ENCODE results near the gene GALNTL6. TPM values are rescaled to one million over a fixed set of nuclear protein-coding genes. Genes with fewer than 3 reads are reported as not detected.

The GALNTL6 gene
- total RNA-seq, 2 donors from 2014 or later = 0.92 to 3.8 TPM

GRCh38 chr4:173012608-173013007, 1199.4 kb downstream of the GALNTL6 start:
- Histone ChIP-seq H3K27ac (no peak overlapping the region), H3K9me3 (no peaks in the 10 kb centered on the region), H3K4me1 (ENCODE audit: control insufficient read depth in 1 of 2, low read depth in 2 of 2) (peaks cover 0 to 16% of the 10 kb centered on the region in 2 donors), H3K27me3 (replicated peaks; ENCODE audit: insufficient read depth) (no peaks in the 10 kb centered on the region), H3K4me3 (no peak overlapping the region), H3K36me3 (no peaks in the 10 kb centered on the region)
- ATAC-seq (ENCODE audit: insufficient number of reproducible peaks, low FRiP score, low read depth) (no peak), DNase-seq (ENCODE audit: low spot score) (no peak)
- TF ChIP-seq CTCF (IDR thresholded peaks at IDR 0.05) = no peak

GRCh38 chr4:173013232-173013930, 1200.2 kb downstream of the GALNTL6 start:
- no peak for ATAC-seq (ENCODE audit: insufficient number of reproducible peaks, low FRiP score, low read depth)
- Histone ChIP-seq H3K4me1 (ENCODE audit: control insufficient read depth in 1 of 2, low read depth in 2 of 2) (peaks cover 0 to 16% of the 10 kb centered on the region in 2 donors), H3K4me3 (no peak overlapping the region), H3K36me3 (no peaks in the 10 kb centered on the region), H3K27me3 (replicated peaks; ENCODE audit: insufficient read depth) (no peaks in the 10 kb centered on the region), H3K9me3 (no peaks in the 10 kb centered on the region), H3K27ac (no peak overlapping the region)
- peak; percentile 88 for TF ChIP-seq CTCF (IDR thresholded peaks at IDR 0.05)
- no peak for DNase-seq (ENCODE audit: low spot score)

- peaks cover 0 to 16% of the 10 kb centered on the region in 2 donors for H3K4me1 ChIP-seq (ENCODE audit: control insufficient read depth in 1 of 2, low read depth in 2 of 2)
- ATAC-seq (ENCODE audit: insufficient number of reproducible peaks, low FRiP score, low read depth) (no peak), DNase-seq (ENCODE audit: low spot score) (no peak)
- H3K27ac ChIP-seq = no peak overlapping the region
- no peaks in the 10 kb centered on the region for H3K9me3 ChIP-seq
- H3K27me3 ChIP-seq (replicated peaks; ENCODE audit: insufficient read depth) = no peaks in the 10 kb centered on the region
- no peak overlapping the region for H3K4me3 ChIP-seq
- no peak for TF ChIP-seq CTCF (IDR thresholded peaks at IDR 0.05)
- no peaks in the 10 kb centered on the region for H3K36me3 ChIP-seq
These were observed 1200.9 kb downstream of the GALNTL6 start for GRCh38 chr4:173014113-173014558.

GRCh38 chr4:173014836-173015235, 1201.6 kb downstream of the GALNTL6 start:
- DNase-seq (ENCODE audit: low spot score) (no peak), ATAC-seq (ENCODE audit: insufficient number of reproducible peaks, low FRiP score, low read depth) (no peak)
- no peak overlapping the region for H3K27ac ChIP-seq
- H3K36me3 ChIP-seq = no peaks in the 10 kb centered on the region
- no peaks in the 10 kb centered on the region for H3K9me3 ChIP-seq
- no peak for TF ChIP-seq CTCF (IDR thresholded peaks at IDR 0.05)
- no peaks in the 10 kb centered on the region for H3K27me3 ChIP-seq (replicated peaks; ENCODE audit: insufficient read depth)
- no peak overlapping the region for H3K4me3 ChIP-seq
- peaks cover 0 to 16% of the 10 kb centered on the region in 2 donors for H3K4me1 ChIP-seq (ENCODE audit: control insufficient read depth in 1 of 2, low read depth in 2 of 2)

GRCh38 chr4:173017802-173018201, 1204.6 kb downstream of the GALNTL6 start:
- H3K27me3 ChIP-seq (replicated peaks; ENCODE audit: insufficient read depth) = no peaks in the 10 kb centered on the region

More at GRCh38 chr4:173017802-173018201, 1204.6 kb downstream of the GALNTL6 start:
- DNase-seq (ENCODE audit: low spot score) (no peak), ATAC-seq (ENCODE audit: insufficient number of reproducible peaks, low FRiP score, low read depth) (no peak)
- Histone ChIP-seq H3K27ac (no peak overlapping the region), H3K36me3 (no peaks in the 10 kb centered on the region), H3K4me1 (ENCODE audit: control insufficient read depth in 1 of 2, low read depth in 2 of 2) (peaks cover 0 to 16% of the 10 kb centered on the region in 2 donors), H3K4me3 (no peak overlapping the region), H3K9me3 (no peaks in the 10 kb centered on the region)
- no peak for TF ChIP-seq CTCF (IDR thresholded peaks at IDR 0.05)

Data from thoracic aorta (tissue), 2 donors.